OCI-LY7 (cell line): ENCODE measurements around the gene NCAN. TPM values are rescaled to one million over a fixed set of nuclear protein-coding genes. Genes with fewer than 3 reads are reported as not detected.
A peak's percentile ranks its signal among the peaks of the same experiment; 100 is the strongest.

Experiments used
- BruUV-seq: library from RNA; stranded (reverse); fragments of 400-500 nt; replicated peaks from 2 replicates; lab custom pipeline; 2021; lab: Mats Ljungman, UMichigan
- CTCF ChIA-PET: fragments of 300-600 bp; sonication (Branson Sonifier 250); formaldehyde crosslinking; loops from one replicate; lab custom pipeline; 2022; ENCODE audit warnings: antibody characterized with exemption; ENCODE audit not compliant: unreplicated experiment; lab: Charles Lee
- POLR2A ChIA-PET: fragments of 300-600 bp; sonication (Branson Sonifier 250); formaldehyde crosslinking; loops from one replicate; lab custom pipeline; 2022; ENCODE audit warnings: antibody characterized with exemption; lab: Charles Lee
- DNase-seq: peaks from one replicate; pipeline ENCODE4 v3.0.0-alpha.2; 2015; ENCODE audit warnings: low spot score
- H2AFZ ChIP-seq: fragments of 200-600 bp; sonication (generic), shearing (Covaris generic); 2 replicates; pipeline ENCODE4 v1.6.1; 2014; ENCODE audit warnings: mild to moderate bottlenecking, antibody characterized with exemption, low read length, moderate library complexity
- H3K27ac ChIP-seq: fragments of 200-600 bp; sonication (generic); 2 replicates; pipeline ENCODE4 v1.5.1; 2014; ENCODE audit warnings: mixed run types, low read depth, mild to moderate bottlenecking, moderate library complexity, low read length, inconsistent platforms; ENCODE audit not compliant: poor library complexity, severe bottlenecking
- H3K36me3 ChIP-seq: fragments of 200-600 bp; sonication (generic); 2 replicates; pipeline ENCODE4 v1.6.1; 2014; ENCODE audit warnings: mild to moderate bottlenecking, antibody characterized with exemption, low read length, moderate library complexity, mixed read lengths; ENCODE audit not compliant: insufficient read depth
- H3K4me1 ChIP-seq: fragments of 200-600 bp; sonication (generic); 2 replicates; pipeline ENCODE4 v1.5.1; 2014; ENCODE audit warnings: mild to moderate bottlenecking, low read length; ENCODE audit not compliant: insufficient read depth, poor library complexity, severe bottlenecking
- H3K4me2 ChIP-seq: fragments of 200-600 bp; sonication (generic); 2 replicates; pipeline ENCODE4 v1.6.1; 2014; ENCODE audit warnings: mild to moderate bottlenecking, low read length
- H3K4me3 ChIP-seq: fragments of 200-600 bp; sonication (generic); 2 replicates; pipeline ENCODE4 v1.5.1; 2014; ENCODE audit warnings: mild to moderate bottlenecking, low read depth, low read length; ENCODE audit not compliant: poor library complexity, severe bottlenecking
- H3K79me2 ChIP-seq: fragments of 200-600 bp; sonication (generic); 2 replicates; pipeline ENCODE4 v1.6.1; 2016; ENCODE audit warnings: low read depth, mild to moderate bottlenecking, low read length, moderate library complexity, mixed read lengths; ENCODE audit not compliant: insufficient read depth
- H3K9me2 ChIP-seq: fragments of 200-600 bp; sonication (generic); 2 replicates; pipeline ENCODE4 v1.6.1; 2016; ENCODE audit warnings: mild to moderate bottlenecking, low read length, mixed read lengths; ENCODE audit not compliant: insufficient read depth
- H3K9me3 ChIP-seq: fragments of 200-600 bp; sonication (generic); 2 replicates; pipeline ENCODE4 v1.6.1; 2014; ENCODE audit warnings: mild to moderate bottlenecking, mixed run types, low read length, mixed read lengths
- H4K20me1 ChIP-seq: fragments of 200-600 bp; sonication (generic); 2 replicates; pipeline ENCODE4 v1.6.1; 2014; ENCODE audit warnings: mild to moderate bottlenecking, antibody characterized with exemption, low read length, moderate library complexity, mixed read lengths; ENCODE audit not compliant: insufficient read depth
- CTCF ChIP-seq: fragments of 200-600 bp; sonication (generic); conservative IDR thresholded peaks from 2 replicates; pipeline ENCODE4 v1.5.1; 2014; ENCODE audit warnings: mild to moderate bottlenecking, antibody characterized with exemption, low read length, moderate library complexity, mixed read lengths
- EZH2phosphoT487 ChIP-seq: fragments of 200-600 bp; sonication (generic); IDR thresholded peaks from 2 replicates; pipeline ENCODE4 v1.6.1; 2018; ENCODE audit warnings: low read depth, borderline replicate concordance, mild to moderate bottlenecking, mixed run types, antibody characterized with exemption, low read length, moderate library complexity, mixed read lengths
- intact Hi-C: fragments of 100-400 bp; cut with micrococcal nuclease; formaldehyde crosslinking; loops from one replicate; pipeline ENCODE4 v1.10.0; 2022; ENCODE audit not compliant: unreplicated experiment
- total RNA-seq, 2 experiments: library from RNA; depleted of rRNA in 1 of 2; stranded (reverse); fragments of >200 nt in 1 of 2; shearing (Covaris generic) in 1 of 2; gene quantifications; 2 replicates each; pipeline ENCODE4 v1.2.3, GENCODE V29; 2014 to 2022

The NCAN gene
- total RNA-seq, 2 experiments from 2014 or later, result not detected

GRCh38 chr19:19193926-19194325 is 17.8 kb upstream of the NCAN start:
- Histone ChIP-seq H3K79me2 (peaks cover 34% of the 10 kb centered on the region), H3K4me3 (peak overlapping the region; percentile 93), H3K4me1 (peaks cover 31% of the 10 kb centered on the region), H3K36me3 (peaks cover 30% of the 10 kb centered on the region), H3K4me2 (peak overlapping the region; percentile 93), H4K20me1 (no peaks in the 10 kb centered on the region), H3K9me2 (no peaks in the 10 kb centered on the region), H3K27ac (peak overlapping the region; percentile 47), H3K9me3 (no peaks in the 10 kb centered on the region), H2AFZ (no peak overlapping the region)
- ChIA-PET CTCF (interaction anchor here (1.2 kb wide), 1 partner anchor 9 kb away, joined by 7 read pairs; the partner anchor contains the start of gene NR2C2AP), POLR2A (interaction anchor here (0.8 kb wide), 1 partner anchor 25 kb away, joined by 3 read pairs; no protein-coding TSS in a partner anchor)
- no peak for DNase-seq
- no TSS peak for BruUV-seq
- TF ChIP-seq CTCF (no peak), EZH2phosphoT487 (no peak)
- intact Hi-C loops, result loop anchor here (5.0 kb wide), 2 partner anchors 168 to 213 kb away; partner anchors contain the start of gene GATAD2A

GRCh38 chr19:19201697-19202630 is 9.8 kb upstream of the NCAN start:
- H3K36me3 ChIP-seq, result peaks cover 51% of the 10 kb centered on the region
- peaks cover 20% of the 10 kb centered on the region; the same call in 1 of the 2 replicates for H3K79me2 ChIP-seq
- H3K4me3 ChIP-seq, result peak overlapping the region; percentile 92
- no peak overlapping the region for H2AFZ ChIP-seq
- H3K4me1 ChIP-seq, result peaks cover 21% of the 10 kb centered on the region
- TSS peak; percentile 37 for BruUV-seq
- ChIA-PET POLR2A (interaction anchor here (0.6 to 3.8 kb wide), 3 partner anchors 10 to 120 kb away, joined by 3 to 24 read pairs (median 4); partner anchors contain the start of genes BORCS8 and RFXANK), CTCF (interaction anchor here (1.5 kb wide), 1 partner anchor 9 kb away, joined by 7 read pairs; no protein-coding TSS in a partner anchor)
- no peaks in the 10 kb centered on the region for H3K9me2 ChIP-seq
- peak overlapping the region; percentile 86 for H3K4me2 ChIP-seq
- intact Hi-C loops, result loop anchor here (10.0 kb wide), 1 partner anchor 123 kb away; the partner anchor contains the start of genes MAU2 and SUGP1
- DNase-seq, result peak; percentile 24
- no peaks in the 10 kb centered on the region for H4K20me1 ChIP-seq
- peak overlapping the region; percentile 57 for H3K27ac ChIP-seq
- no peaks in the 10 kb centered on the region for H3K9me3 ChIP-seq
- TF ChIP-seq EZH2phosphoT487 (no peak), CTCF (no peak)
